Esophagus muscularis mucosa (tissue), 4 donors: ENCODE measurements around the gene RASL12.

Source experiments
- EP300 ChIP-seq: sonication (generic); formaldehyde crosslinking; IDR thresholded peaks from one replicate; pipeline ENCODE4 v1.6.1; 2017; ENCODE audit warnings: antibody characterized with exemption
- POLR2A ChIP-seq: fragments of 450-650 bp; IDR thresholded peaks from one replicate; pipeline ENCODE4 v1.6.1; 2017; ENCODE audit warnings: antibody characterized with exemption, moderate library complexity, mild to moderate bottlenecking, low read depth
- POLR2AphosphoS5 ChIP-seq, 2 donors: sonication (generic); formaldehyde crosslinking; IDR thresholded peaks; one replicate each; pipeline ENCODE4 v1.6.1; 2017; ENCODE audit warnings: antibody characterized with exemption in 2 of 2
- TF ChIP-seq, protein P1 (sequence below), 3 experiments: fragments of 200-600 bp in 2 of 3; fragments of 450-650 bp in 1 of 3; sonication (generic) in 2 of 3; IDR thresholded peaks; one replicate each; pipeline ENCODE4 v1.5.1; 2017 to 2019; ENCODE audit warnings: antibody characterized with exemption in 3 of 3, mild to moderate bottlenecking in 2 of 3, moderate library complexity in 1 of 3

DNA sequence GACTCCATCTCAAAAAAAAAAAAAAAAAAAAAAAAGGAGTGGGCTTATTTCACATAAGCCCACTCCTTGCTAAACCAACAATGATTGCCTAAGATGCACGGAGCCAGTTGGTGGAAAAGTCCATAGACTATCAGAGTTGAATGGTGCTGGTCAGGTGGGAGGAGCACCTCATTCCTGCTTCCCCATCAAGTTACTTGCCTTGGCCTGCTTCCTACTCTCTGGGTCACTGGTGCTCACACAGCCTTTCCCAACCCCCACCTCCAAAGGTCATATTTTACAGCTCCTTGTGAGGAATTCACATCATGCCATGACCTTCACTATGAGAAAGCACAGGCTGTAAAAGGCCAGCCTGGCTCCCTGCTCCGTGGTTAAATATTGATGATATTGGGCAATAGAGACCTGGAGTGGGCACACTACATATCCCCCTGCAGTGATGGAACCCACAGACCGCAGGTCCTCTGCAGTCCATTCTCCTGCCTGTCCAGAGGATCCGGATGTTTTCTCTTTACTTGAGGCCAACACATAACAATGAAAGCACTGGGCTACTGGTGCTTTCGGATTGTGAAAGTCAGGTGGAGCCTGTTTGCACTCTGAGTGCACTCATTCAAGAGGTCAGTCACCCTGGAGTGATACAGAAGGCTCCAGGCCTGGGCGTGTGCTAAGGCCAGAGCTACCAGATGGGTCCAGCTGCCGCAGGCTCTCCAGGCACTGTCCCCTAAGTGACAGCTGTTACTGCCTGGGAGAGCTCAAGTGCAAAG is 22.9 kb downstream of the RASL12 start, which contains the start of gene SLC51B:
- TF ChIP-seq, protein P1, sequence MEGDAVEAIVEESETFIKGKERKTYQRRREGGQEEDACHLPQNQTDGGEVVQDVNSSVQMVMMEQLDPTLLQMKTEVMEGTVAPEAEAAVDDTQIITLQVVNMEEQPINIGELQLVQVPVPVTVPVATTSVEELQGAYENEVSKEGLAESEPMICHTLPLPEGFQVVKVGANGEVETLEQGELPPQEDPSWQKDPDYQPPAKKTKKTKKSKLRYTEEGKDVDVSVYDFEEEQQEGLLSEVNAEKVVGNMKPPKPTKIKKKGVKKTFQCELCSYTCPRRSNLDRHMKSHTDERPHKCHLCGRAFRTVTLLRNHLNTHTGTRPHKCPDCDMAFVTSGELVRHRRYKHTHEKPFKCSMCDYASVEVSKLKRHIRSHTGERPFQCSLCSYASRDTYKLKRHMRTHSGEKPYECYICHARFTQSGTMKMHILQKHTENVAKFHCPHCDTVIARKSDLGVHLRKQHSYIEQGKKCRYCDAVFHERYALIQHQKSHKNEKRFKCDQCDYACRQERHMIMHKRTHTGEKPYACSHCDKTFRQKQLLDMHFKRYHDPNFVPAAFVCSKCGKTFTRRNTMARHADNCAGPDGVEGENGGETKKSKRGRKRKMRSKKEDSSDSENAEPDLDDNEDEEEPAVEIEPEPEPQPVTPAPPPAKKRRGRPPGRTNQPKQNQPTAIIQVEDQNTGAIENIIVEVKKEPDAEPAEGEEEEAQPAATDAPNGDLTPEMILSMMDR (IDR thresholded peaks at IDR 0.05): no peak
- TF ChIP-seq POLR2A (no peak), EP300 (no peak), POLR2AphosphoS5 (IDR thresholded peaks at IDR 0.05) (peak; percentile 40 to 74)
